Neural cell (in vitro differentiated cells): ENCODE results near the gene LHPP. TPM values are rescaled to one million over a fixed set of nuclear protein-coding genes. Genes with fewer than 3 reads are reported as not detected.

Experiments
- H2AFZ ChIP-seq: fragments of 200-600, 300-800 bp; sonication (generic), shearing (Covaris generic); 2 replicates; pipeline ENCODE4 v1.6.0; 2014; ENCODE audit warnings: low read depth, mild to moderate bottlenecking, antibody characterized with exemption, low read length, moderate library complexity
- H3F3A ChIP-seq: fragments of 200-600 bp; shearing (Covaris generic); 2 replicates; pipeline ENCODE4 v1.6.1; 2016; ENCODE audit warnings: mild to moderate bottlenecking, moderate library complexity, mixed read lengths, antibody characterized with exemption, low read length; ENCODE audit not compliant: insufficient read depth, poor library complexity, severe bottlenecking
- H3K27ac ChIP-seq: fragments of 200-600, 300-800 bp; sonication (generic), shearing (Covaris generic); 2 replicates; pipeline ENCODE4 v1.5.1; 2014; ENCODE audit warnings: mild to moderate bottlenecking, low read length, moderate library complexity
- H3K27me3 ChIP-seq: fragments of 300-800, 200-600 bp; sonication (generic), shearing (Covaris generic); 2 replicates; pipeline ENCODE4 v1.6.0; 2014; ENCODE audit warnings: mild to moderate bottlenecking, low read depth, low read length, moderate library complexity; ENCODE audit not compliant: insufficient read depth
- H3K36me3 ChIP-seq: fragments of 300-800, 200-600 bp; sonication (generic), shearing (Covaris generic); 2 replicates; pipeline ENCODE4 v1.5.1; 2014; ENCODE audit warnings: mild to moderate bottlenecking, antibody characterized with exemption, low read length, moderate library complexity; ENCODE audit not compliant: insufficient read depth
- H3K4me2 ChIP-seq: fragments of 300-800, 200-600 bp; sonication (generic), shearing (Covaris generic); 2 replicates; pipeline ENCODE4 v1.6.0; 2014; ENCODE audit warnings: mild to moderate bottlenecking, low read length
- H3K4me3 ChIP-seq: fragments of 300-800, 200-600 bp; sonication (generic), shearing (Covaris generic); 2 replicates; pipeline ENCODE4 v1.5.1; 2014; ENCODE audit warnings: mild to moderate bottlenecking, low read length, moderate library complexity
- H3K79me2 ChIP-seq: fragments of 200-600 bp; shearing (Covaris generic); replicated peaks from 2 replicates; pipeline ENCODE4 v1.6.0; 2014; ENCODE audit warnings: mild to moderate bottlenecking, low read length, moderate library complexity; ENCODE audit not compliant: insufficient read depth
- H3K9ac ChIP-seq: fragments of 300-800, 200-600 bp; sonication (generic), shearing (Covaris generic); 2 replicates; pipeline ENCODE4 v1.6.1; 2016; ENCODE audit warnings: mild to moderate bottlenecking, low read length, mixed read lengths
- H3K9me2 ChIP-seq: fragments of 200-600 bp; shearing (Covaris generic); 2 replicates; pipeline ENCODE4 v1.6.1; 2016; ENCODE audit warnings: mild to moderate bottlenecking, low read length, mixed read lengths; ENCODE audit not compliant: insufficient read depth
- H3K9me3 ChIP-seq: fragments of 200-600, 300-800 bp; sonication (generic), shearing (Covaris generic); 2 replicates; pipeline ENCODE4 v1.6.1; 2016; ENCODE audit warnings: mild to moderate bottlenecking, mixed run types, low read length, moderate library complexity, mixed read lengths
- H4K20me1 ChIP-seq: fragments of 200-600 bp; shearing (Covaris generic); 2 replicates; pipeline ENCODE4 v1.6.1; 2016; ENCODE audit warnings: mild to moderate bottlenecking, mixed run types; ENCODE audit not compliant: insufficient read depth
- EP300 ChIP-seq: fragments of 450-650 bp; conservative IDR thresholded peaks from 2 replicates; pipeline ENCODE4 v1.6.1; 2014; ENCODE audit warnings: antibody characterized with exemption, mild to moderate bottlenecking, moderate library complexity; ENCODE audit not compliant: poor library complexity, severe bottlenecking
- EZH2 ChIP-seq: fragments of 200-600, 300-800 bp; shearing (Covaris generic), sonication (generic); IDR thresholded peaks from 2 replicates; pipeline ENCODE4 v1.6.1; 2014; ENCODE audit warnings: antibody characterized with exemption, low read length, borderline replicate concordance, mild to moderate bottlenecking; ENCODE audit not compliant: insufficient read depth, poor library complexity, severe bottlenecking
- MXI1 ChIP-seq: fragments of 450-650 bp; conservative IDR thresholded peaks from 2 replicates; pipeline ENCODE4 v1.6.1; 2014; ENCODE audit warnings: antibody characterized with exemption, mild to moderate bottlenecking; ENCODE audit not compliant: poor library complexity, severe bottlenecking
- POLR2AphosphoS5 ChIP-seq: IDR thresholded peaks from 2 replicates; pipeline ENCODE4 v1.6.1; 2012
- RAD21 ChIP-seq: fragments of 450-650 bp; conservative IDR thresholded peaks from 2 replicates; pipeline ENCODE4 v1.6.1; 2014; ENCODE audit warnings: antibody characterized with exemption, mild to moderate bottlenecking, moderate library complexity
- SMC3 ChIP-seq: fragments of 450-650 bp; conservative IDR thresholded peaks from 2 replicates; pipeline ENCODE4 v1.6.1; 2014; ENCODE audit warnings: antibody characterized with exemption, mild to moderate bottlenecking, moderate library complexity; ENCODE audit not compliant: poor library complexity
- TAF1 ChIP-seq: IDR thresholded peaks from 2 replicates; pipeline ENCODE4 v1.6.1; 2012; ENCODE audit warnings: low read depth
- polyA plus RNA-seq: library from polyadenylated mRNA; depleted of rRNA; stranded (reverse); fragments of >200 nt; gene quantifications from 2 replicates; pipeline ENCODE4 v1.2.3, GENCODE V29; 2014
- TF ChIP-seq, protein P1 (sequence below): fragments of 450-650 bp; IDR thresholded peaks from 2 replicates; pipeline ENCODE4 v1.5.1; 2014; ENCODE audit warnings: antibody characterized with exemption, mild to moderate bottlenecking, moderate library complexity; ENCODE audit not compliant: poor library complexity, severe bottlenecking
- TF ChIP-seq, protein P2 (sequence below): IDR thresholded peaks from 2 replicates; pipeline ENCODE4 v1.6.1; 2012; ENCODE audit warnings: borderline replicate concordance

The LHPP gene
- polyA plus RNA-seq, 1 donor from 2014 or later = 16.0 TPM

DNA sequence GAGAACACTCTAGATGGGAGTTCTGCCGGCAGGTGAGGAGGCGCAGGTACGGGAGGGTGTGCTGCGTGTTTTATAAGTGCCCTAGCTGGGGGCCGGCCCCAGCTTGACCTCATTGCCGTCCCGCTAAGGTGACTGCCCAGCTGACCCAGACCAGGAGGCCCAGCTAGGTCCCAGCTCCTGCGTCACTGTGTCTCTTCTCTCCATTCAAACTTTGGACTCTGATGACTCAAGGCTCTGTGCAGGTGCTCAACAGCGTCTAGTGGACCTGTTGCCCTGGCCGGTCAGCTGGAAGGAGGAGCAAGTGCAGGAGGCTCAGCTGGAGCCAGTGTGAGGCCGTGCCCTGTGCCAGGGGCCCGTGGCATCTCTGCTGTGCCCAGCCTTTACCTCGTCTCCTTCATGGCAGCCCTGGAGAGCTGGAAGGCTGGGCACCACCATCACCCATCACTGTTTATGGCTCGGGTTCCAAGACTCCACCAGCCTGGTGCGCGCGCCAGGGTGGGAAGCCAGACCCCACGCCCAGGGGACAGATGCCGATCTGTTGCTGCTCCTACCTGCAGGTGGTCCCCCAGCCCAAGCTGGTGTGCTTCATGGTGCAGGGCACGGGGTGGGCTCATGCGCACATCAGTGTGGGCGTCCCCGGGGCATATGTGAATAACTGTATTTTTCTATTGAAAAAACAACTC, 14.6 kb downstream of the LHPP start:
- TF ChIP-seq EZH2 (no peak), POLR2AphosphoS5 (no peak), SMC3 (no peak), EP300 (no peak), RAD21 (no peak), TAF1 (no peak), MXI1 (no peak)
- TF ChIP-seq, protein P1, sequence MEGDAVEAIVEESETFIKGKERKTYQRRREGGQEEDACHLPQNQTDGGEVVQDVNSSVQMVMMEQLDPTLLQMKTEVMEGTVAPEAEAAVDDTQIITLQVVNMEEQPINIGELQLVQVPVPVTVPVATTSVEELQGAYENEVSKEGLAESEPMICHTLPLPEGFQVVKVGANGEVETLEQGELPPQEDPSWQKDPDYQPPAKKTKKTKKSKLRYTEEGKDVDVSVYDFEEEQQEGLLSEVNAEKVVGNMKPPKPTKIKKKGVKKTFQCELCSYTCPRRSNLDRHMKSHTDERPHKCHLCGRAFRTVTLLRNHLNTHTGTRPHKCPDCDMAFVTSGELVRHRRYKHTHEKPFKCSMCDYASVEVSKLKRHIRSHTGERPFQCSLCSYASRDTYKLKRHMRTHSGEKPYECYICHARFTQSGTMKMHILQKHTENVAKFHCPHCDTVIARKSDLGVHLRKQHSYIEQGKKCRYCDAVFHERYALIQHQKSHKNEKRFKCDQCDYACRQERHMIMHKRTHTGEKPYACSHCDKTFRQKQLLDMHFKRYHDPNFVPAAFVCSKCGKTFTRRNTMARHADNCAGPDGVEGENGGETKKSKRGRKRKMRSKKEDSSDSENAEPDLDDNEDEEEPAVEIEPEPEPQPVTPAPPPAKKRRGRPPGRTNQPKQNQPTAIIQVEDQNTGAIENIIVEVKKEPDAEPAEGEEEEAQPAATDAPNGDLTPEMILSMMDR = no peak
- TF ChIP-seq, protein P2, sequence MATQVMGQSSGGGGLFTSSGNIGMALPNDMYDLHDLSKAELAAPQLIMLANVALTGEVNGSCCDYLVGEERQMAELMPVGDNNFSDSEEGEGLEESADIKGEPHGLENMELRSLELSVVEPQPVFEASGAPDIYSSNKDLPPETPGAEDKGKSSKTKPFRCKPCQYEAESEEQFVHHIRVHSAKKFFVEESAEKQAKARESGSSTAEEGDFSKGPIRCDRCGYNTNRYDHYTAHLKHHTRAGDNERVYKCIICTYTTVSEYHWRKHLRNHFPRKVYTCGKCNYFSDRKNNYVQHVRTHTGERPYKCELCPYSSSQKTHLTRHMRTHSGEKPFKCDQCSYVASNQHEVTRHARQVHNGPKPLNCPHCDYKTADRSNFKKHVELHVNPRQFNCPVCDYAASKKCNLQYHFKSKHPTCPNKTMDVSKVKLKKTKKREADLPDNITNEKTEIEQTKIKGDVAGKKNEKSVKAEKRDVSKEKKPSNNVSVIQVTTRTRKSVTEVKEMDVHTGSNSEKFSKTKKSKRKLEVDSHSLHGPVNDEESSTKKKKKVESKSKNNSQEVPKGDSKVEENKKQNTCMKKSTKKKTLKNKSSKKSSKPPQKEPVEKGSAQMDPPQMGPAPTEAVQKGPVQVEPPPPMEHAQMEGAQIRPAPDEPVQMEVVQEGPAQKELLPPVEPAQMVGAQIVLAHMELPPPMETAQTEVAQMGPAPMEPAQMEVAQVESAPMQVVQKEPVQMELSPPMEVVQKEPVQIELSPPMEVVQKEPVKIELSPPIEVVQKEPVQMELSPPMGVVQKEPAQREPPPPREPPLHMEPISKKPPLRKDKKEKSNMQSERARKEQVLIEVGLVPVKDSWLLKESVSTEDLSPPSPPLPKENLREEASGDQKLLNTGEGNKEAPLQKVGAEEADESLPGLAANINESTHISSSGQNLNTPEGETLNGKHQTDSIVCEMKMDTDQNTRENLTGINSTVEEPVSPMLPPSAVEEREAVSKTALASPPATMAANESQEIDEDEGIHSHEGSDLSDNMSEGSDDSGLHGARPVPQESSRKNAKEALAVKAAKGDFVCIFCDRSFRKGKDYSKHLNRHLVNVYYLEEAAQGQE = no peak
- no peak overlapping the region for H2AFZ ChIP-seq
- H3K27ac ChIP-seq = no peak overlapping the region
- no peaks in the 10 kb centered on the region for H3K27me3 ChIP-seq
- no peaks in the 10 kb centered on the region for H3K9me3 ChIP-seq
- H3K9me2 ChIP-seq = no peaks in the 10 kb centered on the region
- no peaks in the 10 kb centered on the region for H3F3A ChIP-seq
- no peaks in the 10 kb centered on the region for H3K36me3 ChIP-seq
- no peak overlapping the region for H3K4me2 ChIP-seq
- no peaks in the 10 kb centered on the region for H3K79me2 ChIP-seq
- no peak overlapping the region for H3K9ac ChIP-seq
- H3K4me3 ChIP-seq = no peak overlapping the region
- no peaks in the 10 kb centered on the region for H4K20me1 ChIP-seq

DNA sequence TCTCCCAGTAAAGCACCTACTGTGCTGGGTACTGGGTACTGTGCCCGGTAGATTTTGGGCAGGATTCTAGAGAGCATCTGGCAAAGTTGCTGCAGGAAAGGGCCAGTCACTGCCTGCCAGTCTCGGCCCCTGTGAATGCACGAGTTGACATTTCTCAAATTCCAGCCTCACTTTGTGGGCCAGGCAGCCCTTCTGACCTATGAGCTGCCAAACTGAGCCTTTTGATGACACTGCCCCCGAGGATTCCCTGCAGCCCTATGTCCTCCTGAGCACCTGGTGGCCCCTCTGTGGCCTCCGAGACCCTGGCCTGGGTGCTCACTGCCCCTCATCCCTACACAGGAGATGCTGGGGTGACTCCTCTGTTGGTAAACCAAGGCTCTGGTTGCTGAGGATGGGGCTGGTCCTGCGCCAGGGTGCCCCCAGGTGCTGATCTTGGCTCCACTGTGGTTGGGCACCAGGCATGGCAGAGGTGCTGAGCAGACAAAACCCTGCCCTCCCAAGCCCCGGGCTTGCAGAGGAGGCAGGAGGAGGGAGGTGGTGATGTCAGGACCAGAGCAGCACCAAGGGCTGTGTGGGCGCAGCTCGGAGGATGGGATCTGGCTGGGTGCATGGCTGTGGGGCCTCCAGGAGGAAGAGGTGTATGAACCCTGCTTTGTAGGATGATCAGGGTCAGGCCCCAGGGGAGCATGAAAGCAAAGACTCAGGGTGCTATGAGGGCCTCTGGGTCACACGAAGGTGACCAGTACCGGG, 16.2 kb downstream of the LHPP start:
- Histone ChIP-seq H3K4me3 (no peak overlapping the region), H3K79me2 (no peaks in the 10 kb centered on the region), H3K27ac (no peak overlapping the region), H3K36me3 (no peaks in the 10 kb centered on the region), H4K20me1 (no peaks in the 10 kb centered on the region), H3K9me3 (no peaks in the 10 kb centered on the region), H3K4me2 (no peak overlapping the region), H3K9me2 (no peaks in the 10 kb centered on the region), H3F3A (no peaks in the 10 kb centered on the region), H2AFZ (no peak overlapping the region), H3K9ac (no peak overlapping the region), H3K27me3 (no peaks in the 10 kb centered on the region)
- TF ChIP-seq EZH2 = no peak
- no peak for TF ChIP-seq SMC3
- TF ChIP-seq, protein P2 = no peak
- TF ChIP-seq MXI1 = no peak
